TTC549 (cell line): ENCODE measurements around the gene ABCA3.

Experiments used
- FAIRE-seq: peaks from 2 replicates; lab custom pipeline; 2012; peaks lifted over from hg19 to GRCh38; lab: Jason Lieb, UNC

ABCA3 gene

GRCh38 chr16:2308089-2308962, 32.2 kb downstream of the ABCA3 start:
- FAIRE-seq: no peak

DNA sequence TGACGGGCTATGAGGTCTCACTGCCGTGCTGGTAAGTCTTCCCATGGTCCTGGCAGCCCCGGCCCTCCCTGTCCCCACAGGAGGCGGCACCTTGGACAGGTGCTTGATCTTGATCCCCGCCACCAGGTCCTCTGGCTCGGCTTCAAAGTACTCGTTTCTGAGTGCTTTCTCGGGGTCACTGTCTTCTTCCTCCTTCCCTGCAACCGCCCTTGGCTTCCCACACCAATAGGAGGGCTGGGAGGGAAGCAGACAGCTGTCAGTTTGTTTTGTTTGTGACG, 40.7 kb downstream of the ABCA3 start:
- FAIRE-seq: no peak

- FAIRE-seq: no peak
These were observed 41.2 kb downstream of the ABCA3 start for GRCh38 chr16:2299121-2299914.

- FAIRE-seq: no peak
These were observed 41.9 kb downstream of the ABCA3 start for GRCh38 chr16:2298621-2299020.

DNA sequence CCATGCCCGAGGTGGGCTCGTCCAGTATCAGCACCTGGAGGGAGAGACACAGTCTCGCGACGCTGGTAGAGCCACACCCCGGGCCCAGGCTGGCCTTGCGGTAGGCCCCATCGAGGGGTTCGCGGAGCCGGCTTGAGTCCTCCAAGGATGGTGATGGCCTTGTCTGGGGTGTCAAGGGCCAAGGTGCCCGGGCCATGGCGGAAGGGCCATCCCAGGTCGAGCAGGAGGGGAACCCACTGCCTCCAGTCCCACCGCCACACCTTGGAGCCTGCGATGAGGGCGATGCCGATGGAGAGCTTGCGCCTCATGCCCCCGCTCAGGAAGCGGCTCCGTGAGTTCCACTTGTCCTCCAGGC, 43.0 kb downstream of the ABCA3 start:
- no peak for FAIRE-seq

- no peak for FAIRE-seq
These were observed 43.6 kb downstream of the ABCA3 start for GRCh38 chr16:2296661-2297505.

DNA sequence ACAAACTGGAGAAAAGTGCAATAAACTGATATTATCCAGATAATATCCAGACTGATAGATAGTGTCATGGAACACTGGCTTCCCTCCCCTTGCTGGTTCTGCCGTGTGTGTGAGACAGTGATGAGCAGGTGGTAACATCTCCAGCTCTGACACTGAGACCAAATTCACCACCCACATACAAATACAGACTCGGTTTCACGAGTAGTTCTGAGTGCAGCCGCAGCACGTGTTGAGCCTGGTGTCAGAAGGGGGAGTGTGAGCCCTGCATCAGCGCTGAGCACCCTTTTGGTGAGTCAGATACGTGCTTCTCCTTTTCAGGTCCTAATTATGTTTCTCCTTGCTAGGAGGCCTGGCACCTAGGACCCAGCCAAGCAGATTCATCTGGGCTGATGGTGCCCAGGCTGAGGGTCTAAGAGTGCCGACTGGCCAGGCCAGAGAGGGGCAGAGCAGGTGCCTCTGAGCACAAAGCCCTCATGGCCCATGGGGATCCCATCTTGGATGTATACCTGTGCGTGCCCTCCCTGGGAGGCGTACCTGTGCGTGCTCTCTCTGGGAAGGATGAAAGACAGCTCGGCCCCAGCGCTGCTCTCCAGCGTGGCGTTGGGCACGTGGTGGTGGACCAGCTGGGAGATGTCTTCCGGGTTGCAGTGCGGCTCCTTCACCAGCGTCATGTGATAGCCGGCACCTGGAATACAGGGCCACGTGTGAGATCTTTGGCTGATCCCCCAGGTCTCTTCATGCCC, 45.3 kb downstream of the ABCA3 start:
- FAIRE-seq: no peak

GRCh38 chr16:2292221-2292620, 48.3 kb downstream of the ABCA3 start:
- FAIRE-seq: no peak

DNA sequence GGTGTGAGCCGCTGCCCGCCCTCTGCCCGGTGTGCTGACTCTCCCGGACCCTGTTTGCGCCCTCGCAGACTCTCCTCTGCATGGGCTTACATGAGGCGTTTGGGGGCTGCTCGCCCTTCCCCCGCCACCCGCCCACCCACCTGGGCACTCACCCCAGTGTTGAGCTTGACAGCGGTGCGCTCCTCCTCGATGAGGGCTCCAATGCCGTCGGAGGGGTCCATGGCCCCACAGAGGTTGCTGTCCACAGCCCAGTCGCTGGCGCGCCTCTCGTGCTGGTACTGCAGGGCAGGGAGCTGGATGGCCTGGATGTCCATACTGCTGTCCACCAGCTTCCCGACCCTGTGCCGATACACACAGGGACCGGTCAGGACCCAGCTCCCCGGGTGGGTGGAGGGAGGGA, 51.2 kb downstream of the ABCA3 start:
- FAIRE-seq: no peak

GRCh38 chr16:2288726-2289125, 51.8 kb downstream of the ABCA3 start:
- no peak for FAIRE-seq

GRCh38 chr16:2287916-2288547, 52.5 kb downstream of the ABCA3 start:
- FAIRE-seq: no peak

GRCh38 chr16:2286550-2286949, 54.0 kb downstream of the ABCA3 start:
- no peak for FAIRE-seq

DNA sequence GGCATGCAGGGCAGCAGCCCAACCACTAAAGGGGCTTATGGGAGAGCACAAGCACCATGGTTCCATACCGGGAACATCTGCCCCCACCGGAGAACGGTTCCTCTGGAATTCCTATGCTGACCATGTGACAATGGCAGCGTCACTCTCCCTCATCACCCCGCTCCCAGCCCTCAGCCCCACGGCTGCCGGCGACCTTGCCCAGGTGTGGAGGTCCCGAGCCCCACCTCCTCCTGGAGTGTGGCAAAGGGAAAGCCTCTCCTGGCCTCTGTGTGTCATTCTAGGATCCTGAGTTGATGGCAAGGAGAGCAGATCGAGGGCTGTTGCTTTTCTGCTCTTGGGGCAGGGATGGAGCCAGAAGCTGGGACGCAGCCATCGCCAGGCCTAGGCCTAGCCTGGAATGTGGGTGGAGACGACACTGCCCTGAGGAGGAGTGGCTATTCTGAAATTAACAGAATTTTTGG, 54.8 kb downstream of the ABCA3 start:
- no peak for FAIRE-seq

DNA sequence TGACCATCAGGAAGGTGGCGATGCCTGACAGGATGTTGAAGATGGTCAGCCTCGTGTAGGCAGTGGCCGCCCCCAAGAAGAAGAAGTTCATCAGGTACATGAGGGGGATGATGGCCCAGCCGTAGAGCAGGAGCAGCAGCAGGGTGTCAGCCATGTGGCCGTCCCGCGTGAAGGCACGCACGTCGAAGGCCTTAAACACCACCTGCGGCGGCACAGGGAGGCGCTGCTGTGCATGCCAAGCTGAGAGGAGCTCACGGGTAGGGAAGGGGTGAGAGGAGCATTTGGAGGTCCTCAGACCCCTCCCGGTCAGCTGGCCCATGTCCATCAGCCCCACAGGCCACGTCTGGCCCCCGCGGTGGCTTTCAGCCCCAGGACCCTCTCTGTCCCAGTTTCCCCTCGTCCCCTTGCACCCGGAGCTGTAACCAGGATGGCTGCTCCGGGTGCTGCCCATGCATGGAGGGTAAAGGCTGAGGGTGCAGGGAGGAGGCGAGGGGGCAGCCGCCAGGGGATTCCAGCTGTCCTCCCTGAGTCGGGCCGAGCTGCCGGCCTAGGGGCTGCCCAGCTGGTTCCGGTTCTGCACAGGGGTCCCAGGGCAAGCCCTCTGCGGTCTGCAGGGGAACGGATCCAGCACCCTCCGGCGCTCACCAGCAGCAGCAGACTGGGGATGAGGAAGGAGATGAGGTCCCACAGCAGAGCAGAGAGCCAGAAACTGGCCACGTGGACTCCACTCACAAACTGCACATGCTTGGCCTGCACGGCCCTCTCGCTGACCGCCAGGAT, 55.5 kb downstream of the ABCA3 start:
- FAIRE-seq: no peak

- no peak for FAIRE-seq
These were observed 56.3 kb downstream of the ABCA3 start for GRCh38 chr16:2284001-2284770.

GRCh38 chr16:2282866-2283555, 57.5 kb downstream of the ABCA3 start:
- FAIRE-seq: no peak

DNA sequence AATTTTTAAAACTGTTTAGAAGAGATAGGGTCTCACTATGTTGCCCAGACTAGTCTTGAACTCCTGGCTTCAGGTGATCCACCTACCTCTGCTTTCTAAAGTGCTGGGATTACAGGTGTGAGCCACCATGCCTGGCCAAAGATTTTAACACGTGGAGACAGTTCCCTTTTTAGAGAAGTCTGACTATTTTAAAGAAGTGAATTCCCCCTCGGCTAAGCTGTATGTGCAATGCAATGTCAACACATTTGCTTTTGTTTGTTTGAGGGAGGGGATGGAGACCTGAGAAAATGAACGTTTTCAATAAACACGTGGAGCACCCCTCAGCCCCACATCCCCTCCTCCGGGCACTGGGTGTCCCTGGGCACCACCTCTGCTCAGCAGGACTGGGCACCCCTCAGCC, 58.3 kb downstream of the ABCA3 start:
- FAIRE-seq: no peak

DNA sequence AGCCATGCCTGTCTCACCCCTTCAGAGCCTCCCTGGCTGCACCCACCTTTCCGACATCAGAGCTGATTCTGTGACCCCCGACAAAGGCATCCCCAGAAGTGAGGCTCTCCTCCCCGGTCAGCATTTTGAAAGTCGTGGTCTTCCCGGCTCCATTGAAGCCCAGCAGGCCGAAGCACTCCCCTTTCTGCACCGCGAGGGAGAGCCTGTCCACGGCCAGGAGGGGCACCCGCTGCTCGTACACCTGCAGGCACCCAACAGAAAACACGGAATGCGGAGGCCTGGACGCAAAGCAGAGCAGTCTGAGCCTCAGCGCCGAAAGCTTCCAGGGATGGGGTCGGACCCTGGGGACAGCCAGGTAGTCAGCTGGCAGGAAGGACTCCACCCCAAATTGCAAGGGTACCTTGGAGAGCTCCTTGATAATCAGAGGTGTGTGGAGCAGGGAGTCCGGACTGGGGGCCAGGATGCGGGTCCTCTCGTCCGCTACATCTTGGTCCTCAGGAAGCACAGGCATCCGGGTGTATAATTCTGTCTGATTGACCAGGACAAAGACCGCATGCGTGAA, 59.5 kb downstream of the ABCA3 start:
- no peak for FAIRE-seq

GRCh38 chr16:2280461-2280860, 60.1 kb downstream of the ABCA3 start:
- no peak for FAIRE-seq
